ENCODE data around the gene MYO3A. TPM values are rescaled to one million over a fixed set of nuclear protein-coding genes. Genes with fewer than 3 reads are reported as not detected.

Gene MYO3A, protein sequence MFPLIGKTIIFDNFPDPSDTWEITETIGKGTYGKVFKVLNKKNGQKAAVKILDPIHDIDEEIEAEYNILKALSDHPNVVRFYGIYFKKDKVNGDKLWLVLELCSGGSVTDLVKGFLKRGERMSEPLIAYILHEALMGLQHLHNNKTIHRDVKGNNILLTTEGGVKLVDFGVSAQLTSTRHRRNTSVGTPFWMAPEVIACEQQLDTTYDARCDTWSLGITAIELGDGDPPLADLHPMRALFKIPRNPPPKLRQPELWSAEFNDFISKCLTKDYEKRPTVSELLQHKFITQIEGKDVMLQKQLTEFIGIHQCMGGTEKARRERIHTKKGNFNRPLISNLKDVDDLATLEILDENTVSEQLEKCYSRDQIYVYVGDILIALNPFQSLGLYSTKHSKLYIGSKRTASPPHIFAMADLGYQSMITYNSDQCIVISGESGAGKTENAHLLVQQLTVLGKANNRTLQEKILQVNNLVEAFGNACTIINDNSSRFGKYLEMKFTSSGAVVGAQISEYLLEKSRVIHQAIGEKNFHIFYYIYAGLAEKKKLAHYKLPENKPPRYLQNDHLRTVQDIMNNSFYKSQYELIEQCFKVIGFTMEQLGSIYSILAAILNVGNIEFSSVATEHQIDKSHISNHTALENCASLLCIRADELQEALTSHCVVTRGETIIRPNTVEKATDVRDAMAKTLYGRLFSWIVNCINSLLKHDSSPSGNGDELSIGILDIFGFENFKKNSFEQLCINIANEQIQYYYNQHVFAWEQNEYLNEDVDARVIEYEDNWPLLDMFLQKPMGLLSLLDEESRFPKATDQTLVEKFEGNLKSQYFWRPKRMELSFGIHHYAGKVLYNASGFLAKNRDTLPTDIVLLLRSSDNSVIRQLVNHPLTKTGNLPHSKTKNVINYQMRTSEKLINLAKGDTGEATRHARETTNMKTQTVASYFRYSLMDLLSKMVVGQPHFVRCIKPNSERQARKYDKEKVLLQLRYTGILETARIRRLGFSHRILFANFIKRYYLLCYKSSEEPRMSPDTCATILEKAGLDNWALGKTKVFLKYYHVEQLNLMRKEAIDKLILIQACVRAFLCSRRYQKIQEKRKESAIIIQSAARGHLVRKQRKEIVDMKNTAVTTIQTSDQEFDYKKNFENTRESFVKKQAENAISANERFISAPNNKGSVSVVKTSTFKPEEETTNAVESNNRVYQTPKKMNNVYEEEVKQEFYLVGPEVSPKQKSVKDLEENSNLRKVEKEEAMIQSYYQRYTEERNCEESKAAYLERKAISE (N-terminal part only)
- 1 to 10 TPM in 1 of 2 donors, under 1 TPM in 1; 0.95 to 1.2 TPM for polyA plus RNA-seq

- H3K27ac ChIP-seq (ENCODE audit: low read depth in 2 of 2, low read length in 1 of 2), result no peak within 1 kb of the TSS
- H3K27me3 ChIP-seq (ENCODE audit: control insufficient read depth in 1 of 2, insufficient read depth in 2 of 2, low read length in 2 of 2), result peaks cover 0 to 3% of the 10 kb centered on the region in 2 donors
- no peaks in the 10 kb centered on the region for H3K9me3 ChIP-seq (ENCODE audit: control insufficient read depth in 2 of 2, insufficient read depth in 1 of 2, low read depth in 1 of 2, low read length in 1 of 2)
- H3K36me3 ChIP-seq (ENCODE audit: control insufficient read depth in 2 of 2, insufficient read depth in 2 of 2, low read length in 1 of 2), result no peaks in the 10 kb centered on the region
- peak within 1 kb of the TSS; percentile 47 to 62 for H3K4me3 ChIP-seq (ENCODE audit: low read depth in 1 of 2, low read length in 2 of 2)
- WGBS, 2 donors, result 6 to 10% methylated on average over 68 to 73 of the region's 73 CpGs
- peaks cover 0 to 4% of the 10 kb centered on the region in 2 donors for H3K4me1 ChIP-seq (ENCODE audit: control insufficient read depth in 2 of 2, insufficient read depth in 2 of 2, low read length in 1 of 2)
Observed at GRCh38 chr10:25933653-25934608, at the start of gene MYO3A. TSS of gene MYO3A (plus strand) at chr10:25934229. CDS start at chr10:25952111, 17,882 bp downstream.

DNA sequence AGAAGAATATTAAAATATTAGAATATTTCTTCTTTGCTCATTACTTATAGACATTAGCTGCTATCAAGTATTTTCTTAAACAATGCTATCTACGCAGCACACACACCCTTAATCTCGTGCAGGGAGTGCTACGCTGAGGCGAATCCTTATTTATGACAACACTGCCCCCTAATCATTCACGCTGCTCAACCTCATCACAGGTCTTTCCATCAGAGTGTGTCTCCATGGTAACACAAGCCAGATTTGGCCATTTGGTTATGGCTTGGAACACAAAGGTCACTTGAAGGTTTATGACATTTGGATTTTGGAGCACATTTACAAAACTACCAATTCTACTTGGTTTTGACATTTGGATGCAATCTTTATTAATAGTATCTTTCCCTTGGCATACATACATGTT, 45.4 kb upstream of the MYO3A start:
- Histone ChIP-seq H3K4me1 (ENCODE audit: control insufficient read depth in 2 of 2, insufficient read depth in 2 of 2, low read length in 1 of 2) (no peaks in the 10 kb centered on the region), H3K9me3 (ENCODE audit: control insufficient read depth in 2 of 2, insufficient read depth in 1 of 2, low read depth in 1 of 2, low read length in 1 of 2) (peaks cover 3 to 4% of the 10 kb centered on the region in 2 donors), H3K27ac (ENCODE audit: low read depth in 2 of 2, low read length in 1 of 2) (no peak overlapping the region), H3K4me3 (ENCODE audit: low read depth in 1 of 2, low read length in 2 of 2) (no peak overlapping the region), H3K27me3 (ENCODE audit: control insufficient read depth in 1 of 2, insufficient read depth in 2 of 2, low read length in 2 of 2) (no peaks in the 10 kb centered on the region), H3K36me3 (ENCODE audit: control insufficient read depth in 2 of 2, insufficient read depth in 2 of 2, low read length in 1 of 2) (no peaks in the 10 kb centered on the region)
- WGBS, 2 donors, result 74 to 77% methylated on average over 5 of the region's 5 CpGs

GRCh38 chr10:25890995-25891394, 43.0 kb upstream of the MYO3A start:
- Histone ChIP-seq H3K4me1 (ENCODE audit: control insufficient read depth in 2 of 2, insufficient read depth in 2 of 2, low read length in 1 of 2) (no peaks in the 10 kb centered on the region), H3K36me3 (ENCODE audit: control insufficient read depth in 2 of 2, insufficient read depth in 2 of 2, low read length in 1 of 2) (no peaks in the 10 kb centered on the region), H3K9me3 (ENCODE audit: control insufficient read depth in 2 of 2, insufficient read depth in 1 of 2, low read depth in 1 of 2, low read length in 1 of 2) (peaks cover 3 to 4% of the 10 kb centered on the region in 2 donors), H3K27me3 (ENCODE audit: control insufficient read depth in 1 of 2, insufficient read depth in 2 of 2, low read length in 2 of 2) (no peaks in the 10 kb centered on the region), H3K27ac (ENCODE audit: low read depth in 2 of 2, low read length in 1 of 2) (no peak overlapping the region), H3K4me3 (ENCODE audit: low read depth in 1 of 2, low read length in 2 of 2) (no peak overlapping the region)
- 73 to 76% methylated on average over 2 of the region's 2 CpGs for WGBS, 2 donors

GRCh38 chr10:25895856-25896255, 38.2 kb upstream of the MYO3A start:
- H3K4me1 ChIP-seq (ENCODE audit: control insufficient read depth in 2 of 2, insufficient read depth in 2 of 2, low read length in 1 of 2), result no peaks in the 10 kb centered on the region
- H3K4me3 ChIP-seq (ENCODE audit: low read depth in 1 of 2, low read length in 2 of 2), result no peak overlapping the region
- no peaks in the 10 kb centered on the region for H3K36me3 ChIP-seq (ENCODE audit: control insufficient read depth in 2 of 2, insufficient read depth in 2 of 2, low read length in 1 of 2)
- no peak overlapping the region for H3K27ac ChIP-seq (ENCODE audit: low read depth in 2 of 2, low read length in 1 of 2)
- 75 to 83% methylated on average over 5 of the region's 5 CpGs for WGBS, 2 donors
- H3K27me3 ChIP-seq (ENCODE audit: control insufficient read depth in 1 of 2, insufficient read depth in 2 of 2, low read length in 2 of 2), result no peaks in the 10 kb centered on the region
- peaks cover 3% of the 10 kb centered on the region in 2 donors for H3K9me3 ChIP-seq (ENCODE audit: control insufficient read depth in 2 of 2, insufficient read depth in 1 of 2, low read depth in 1 of 2, low read length in 1 of 2)

GRCh38 chr10:25896421-25896820, 37.6 kb upstream of the MYO3A start:
- Histone ChIP-seq H3K36me3 (ENCODE audit: control insufficient read depth in 2 of 2, insufficient read depth in 2 of 2, low read length in 1 of 2) (no peaks in the 10 kb centered on the region), H3K4me1 (ENCODE audit: control insufficient read depth in 2 of 2, insufficient read depth in 2 of 2, low read length in 1 of 2) (no peaks in the 10 kb centered on the region), H3K9me3 (ENCODE audit: control insufficient read depth in 2 of 2, insufficient read depth in 1 of 2, low read depth in 1 of 2, low read length in 1 of 2) (peaks cover 2 to 3% of the 10 kb centered on the region in 2 donors), H3K4me3 (ENCODE audit: low read depth in 1 of 2, low read length in 2 of 2) (no peak overlapping the region), H3K27ac (ENCODE audit: low read depth in 2 of 2, low read length in 1 of 2) (no peak overlapping the region), H3K27me3 (ENCODE audit: control insufficient read depth in 1 of 2, insufficient read depth in 2 of 2, low read length in 2 of 2) (no peaks in the 10 kb centered on the region)
- WGBS, 2 donors, result 24 to 49% methylated on average over 3 of the region's 3 CpGs

GRCh38 chr10:25899304-25899703, 34.7 kb upstream of the MYO3A start:
- Histone ChIP-seq H3K36me3 (ENCODE audit: control insufficient read depth in 2 of 2, insufficient read depth in 2 of 2, low read length in 1 of 2) (no peaks in the 10 kb centered on the region), H3K9me3 (ENCODE audit: control insufficient read depth in 2 of 2, insufficient read depth in 1 of 2, low read depth in 1 of 2, low read length in 1 of 2) (no peaks in the 10 kb centered on the region), H3K4me3 (ENCODE audit: low read depth in 1 of 2, low read length in 2 of 2) (no peak overlapping the region), H3K27ac (ENCODE audit: low read depth in 2 of 2, low read length in 1 of 2) (no peak overlapping the region), H3K4me1 (ENCODE audit: control insufficient read depth in 2 of 2, insufficient read depth in 2 of 2, low read length in 1 of 2) (no peaks in the 10 kb centered on the region), H3K27me3 (ENCODE audit: control insufficient read depth in 1 of 2, insufficient read depth in 2 of 2, low read length in 2 of 2) (no peaks in the 10 kb centered on the region)
- WGBS, 2 donors, result 45 to 61% methylated on average over 3 of the region's 3 CpGs

GRCh38 chr10:25901199-25901598, 32.8 kb upstream of the MYO3A start:
- WGBS, 2 donors, result 83 to 85% methylated on average over 4 of the region's 4 CpGs
- Histone ChIP-seq H3K27me3 (ENCODE audit: control insufficient read depth in 1 of 2, insufficient read depth in 2 of 2, low read length in 2 of 2) (no peaks in the 10 kb centered on the region), H3K36me3 (ENCODE audit: control insufficient read depth in 2 of 2, insufficient read depth in 2 of 2, low read length in 1 of 2) (no peaks in the 10 kb centered on the region), H3K27ac (ENCODE audit: low read depth in 2 of 2, low read length in 1 of 2) (no peak overlapping the region), H3K9me3 (ENCODE audit: control insufficient read depth in 2 of 2, insufficient read depth in 1 of 2, low read depth in 1 of 2, low read length in 1 of 2) (no peaks in the 10 kb centered on the region), H3K4me3 (ENCODE audit: low read depth in 1 of 2, low read length in 2 of 2) (no peak overlapping the region), H3K4me1 (ENCODE audit: control insufficient read depth in 2 of 2, insufficient read depth in 2 of 2, low read length in 1 of 2) (no peaks in the 10 kb centered on the region)

- H3K27me3 ChIP-seq (ENCODE audit: control insufficient read depth in 1 of 2, insufficient read depth in 2 of 2, low read length in 2 of 2), result no peaks in the 10 kb centered on the region
- no peak overlapping the region for H3K27ac ChIP-seq (ENCODE audit: low read depth in 2 of 2, low read length in 1 of 2)
- no peaks in the 10 kb centered on the region for H3K9me3 ChIP-seq (ENCODE audit: control insufficient read depth in 2 of 2, insufficient read depth in 1 of 2, low read depth in 1 of 2, low read length in 1 of 2)
- no peaks in the 10 kb centered on the region for H3K4me1 ChIP-seq (ENCODE audit: control insufficient read depth in 2 of 2, insufficient read depth in 2 of 2, low read length in 1 of 2)
- WGBS, 2 donors, result 74 to 76% methylated on average over 5 of the region's 5 CpGs
- no peak overlapping the region for H3K4me3 ChIP-seq (ENCODE audit: low read depth in 1 of 2, low read length in 2 of 2)
- no peaks in the 10 kb centered on the region for H3K36me3 ChIP-seq (ENCODE audit: control insufficient read depth in 2 of 2, insufficient read depth in 2 of 2, low read length in 1 of 2)
Observed at GRCh38 chr10:25902002-25902401, 32.0 kb upstream of the MYO3A start.
